ENCODE data around the gene NTN1.

DNA sequence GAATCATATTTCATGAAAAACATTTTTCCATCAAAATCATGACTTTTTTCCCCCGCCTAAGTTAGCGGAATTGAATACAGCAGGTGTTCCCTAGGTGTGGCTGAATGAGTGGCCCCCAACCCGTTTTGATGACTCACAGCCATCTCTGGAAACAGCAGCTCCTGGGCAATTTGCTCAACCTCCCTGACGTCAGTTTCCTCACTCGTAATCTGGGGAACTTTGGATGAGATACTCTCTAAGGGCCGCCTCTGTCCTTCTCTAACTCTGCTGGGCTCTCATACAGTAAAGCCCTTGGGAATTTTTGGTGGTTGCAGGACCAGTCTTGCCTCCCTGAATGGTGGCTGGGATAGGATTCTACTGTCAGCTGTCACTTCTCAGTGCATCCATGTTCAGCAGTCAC lies 11.6 kb upstream of the NTN1 start:
- no peak for TF ChIP-seq GATAD1 (CRISPR knock-in tag; IDR thresholded peaks at IDR 0.05)
- TF ChIP-seq TBL1XR1 (IDR thresholded peaks at IDR 0.05; ENCODE audit: borderline replicate concordance, low read length, partially characterized antibody) = no peak
- TF ChIP-seq, protein P1, sequence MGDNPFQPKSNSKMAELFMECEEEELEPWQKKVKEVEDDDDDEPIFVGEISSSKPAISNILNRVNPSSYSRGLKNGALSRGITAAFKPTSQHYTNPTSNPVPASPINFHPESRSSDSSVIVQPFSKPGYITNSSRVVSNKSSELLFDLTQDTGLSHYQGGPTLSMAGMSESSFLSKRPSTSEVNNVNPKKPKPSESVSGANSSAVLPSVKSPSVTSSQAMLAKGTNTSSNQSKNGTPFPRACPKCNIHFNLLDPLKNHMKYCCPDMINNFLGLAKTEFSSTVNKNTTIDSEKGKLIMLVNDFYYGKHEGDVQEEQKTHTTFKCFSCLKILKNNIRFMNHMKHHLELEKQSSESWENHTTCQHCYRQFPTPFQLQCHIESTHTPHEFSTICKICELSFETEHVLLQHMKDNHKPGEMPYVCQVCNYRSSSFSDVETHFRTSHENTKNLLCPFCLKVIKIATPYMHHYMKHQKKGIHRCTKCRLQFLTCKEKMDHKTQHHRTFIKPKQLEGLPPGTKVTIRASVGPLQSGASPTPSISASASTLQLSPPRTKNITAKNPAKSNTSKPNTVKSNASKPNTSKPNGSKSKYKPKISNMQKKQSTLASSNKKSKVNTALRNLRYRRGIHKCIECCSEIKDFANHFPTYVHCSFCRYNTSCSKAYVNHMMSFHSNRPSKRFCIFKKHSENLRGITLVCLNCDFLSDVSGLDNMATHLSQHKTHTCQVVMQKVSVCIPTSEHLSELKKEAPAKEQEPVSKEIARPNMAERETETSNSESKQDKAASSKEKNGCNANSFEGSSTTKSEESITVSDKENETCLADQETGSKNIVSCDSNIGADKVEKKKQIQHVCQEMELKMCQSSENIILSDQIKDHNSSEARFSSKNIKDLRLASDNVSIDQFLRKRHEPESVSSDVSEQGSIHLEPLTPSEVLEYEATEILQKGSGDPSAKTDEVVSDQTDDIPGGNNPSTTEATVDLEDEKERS (CRISPR knock-in tag; IDR thresholded peaks at IDR 0.05) = no peak
- TF ChIP-seq ZNF660 (CRISPR knock-in tag; IDR thresholded peaks at IDR 0.05; ENCODE audit: borderline replicate concordance, low read depth) = no peak
- TF ChIP-seq MIER3 (CRISPR knock-in tag; IDR thresholded peaks at IDR 0.05; ENCODE audit: borderline replicate concordance) = no peak
- TF ChIP-seq, protein P2, sequence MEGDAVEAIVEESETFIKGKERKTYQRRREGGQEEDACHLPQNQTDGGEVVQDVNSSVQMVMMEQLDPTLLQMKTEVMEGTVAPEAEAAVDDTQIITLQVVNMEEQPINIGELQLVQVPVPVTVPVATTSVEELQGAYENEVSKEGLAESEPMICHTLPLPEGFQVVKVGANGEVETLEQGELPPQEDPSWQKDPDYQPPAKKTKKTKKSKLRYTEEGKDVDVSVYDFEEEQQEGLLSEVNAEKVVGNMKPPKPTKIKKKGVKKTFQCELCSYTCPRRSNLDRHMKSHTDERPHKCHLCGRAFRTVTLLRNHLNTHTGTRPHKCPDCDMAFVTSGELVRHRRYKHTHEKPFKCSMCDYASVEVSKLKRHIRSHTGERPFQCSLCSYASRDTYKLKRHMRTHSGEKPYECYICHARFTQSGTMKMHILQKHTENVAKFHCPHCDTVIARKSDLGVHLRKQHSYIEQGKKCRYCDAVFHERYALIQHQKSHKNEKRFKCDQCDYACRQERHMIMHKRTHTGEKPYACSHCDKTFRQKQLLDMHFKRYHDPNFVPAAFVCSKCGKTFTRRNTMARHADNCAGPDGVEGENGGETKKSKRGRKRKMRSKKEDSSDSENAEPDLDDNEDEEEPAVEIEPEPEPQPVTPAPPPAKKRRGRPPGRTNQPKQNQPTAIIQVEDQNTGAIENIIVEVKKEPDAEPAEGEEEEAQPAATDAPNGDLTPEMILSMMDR (CRISPR knock-in tag; IDR thresholded peaks at IDR 0.05) = no peak
- no peak for TF ChIP-seq YY1 (IDR thresholded peaks at IDR 0.05; ENCODE audit: insufficient read depth, insufficient replicate concordance, low read depth, low read length)
- no peak for TF ChIP-seq ZNF335 (CRISPR knock-in tag; IDR thresholded peaks at IDR 0.05)
- TF ChIP-seq TCF12 (IDR thresholded peaks at IDR 0.05) = no peak
- TF ChIP-seq TCF12 (CRISPR knock-in tag; IDR thresholded peaks at IDR 0.05) = no peak

All from HepG2 (cell line).